ENCODE data around the gene DOC2A.
"Not testable (repeated sequence)": the region's sequence is repeated elsewhere in the genome, so short reads cannot be mapped to it uniquely, and the experiment has no call there.

Gene DOC2A

GRCh38 chr16:29963021-29963743 lies 47.6 kb downstream of the DOC2A start:
- no peak for DNase-seq

- no peak for DNase-seq
These were observed 48.4 kb downstream of the DOC2A start for GRCh38 chr16:29962344-29962994.

- peak; percentile 92 for DNase-seq
These were observed 49.1 kb downstream of the DOC2A start, which contains the start of gene TMEM219 for GRCh38 chr16:29961479-29962343. TSS of gene TMEM219 (plus strand) at chr16:29962079. CDS start at chr16:29963144, 1,065 bp downstream.

- DNase-seq: no peak
These were observed 49.7 kb downstream of the DOC2A start for GRCh38 chr16:29961127-29961478.

- not testable (repeated sequence) for DNase-seq
These were observed 51.0 kb downstream of the DOC2A start for GRCh38 chr16:29959821-29960220.

GRCh38 chr16:29959293-29959692 lies 51.5 kb downstream of the DOC2A start:
- no peak for DNase-seq

GRCh38 chr16:29958756-29959155 lies 52.1 kb downstream of the DOC2A start:
- DNase-seq: no peak

Data from GDM1 (cell line).